ENCODE results near the gene TRPM6.

The TRPM6 gene

DNA sequence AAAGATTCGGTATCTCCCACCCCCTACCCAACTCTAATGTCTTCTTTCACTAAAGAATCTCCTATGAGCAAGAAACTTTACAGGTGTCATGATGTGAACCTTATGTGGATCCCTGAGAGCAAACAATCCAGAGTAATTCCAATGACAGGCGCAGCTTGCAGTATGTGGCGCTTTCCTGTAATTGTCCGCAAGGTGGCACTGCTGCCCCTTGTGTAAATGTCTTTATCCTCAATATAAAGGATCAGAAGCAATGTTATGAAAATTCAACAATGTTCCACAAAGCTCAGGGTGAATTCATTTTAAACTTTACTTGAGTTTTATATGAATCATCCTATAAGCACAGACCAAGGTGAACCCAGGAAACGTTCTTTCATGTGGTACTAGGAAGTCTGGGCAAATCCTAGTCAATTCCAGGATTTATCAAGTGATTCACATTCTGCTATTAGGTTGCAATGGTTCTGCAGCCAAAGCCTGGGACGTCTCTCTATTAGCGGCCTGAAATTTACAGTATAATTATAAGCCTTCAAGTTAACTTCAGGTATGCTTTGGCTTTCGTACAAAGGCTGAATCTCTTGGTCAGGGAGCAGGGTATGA lies 113.7 kb downstream of the TRPM6 start:
- peak; percentile 65 for DNase-seq (ENCODE audit: low spot score)

DNA sequence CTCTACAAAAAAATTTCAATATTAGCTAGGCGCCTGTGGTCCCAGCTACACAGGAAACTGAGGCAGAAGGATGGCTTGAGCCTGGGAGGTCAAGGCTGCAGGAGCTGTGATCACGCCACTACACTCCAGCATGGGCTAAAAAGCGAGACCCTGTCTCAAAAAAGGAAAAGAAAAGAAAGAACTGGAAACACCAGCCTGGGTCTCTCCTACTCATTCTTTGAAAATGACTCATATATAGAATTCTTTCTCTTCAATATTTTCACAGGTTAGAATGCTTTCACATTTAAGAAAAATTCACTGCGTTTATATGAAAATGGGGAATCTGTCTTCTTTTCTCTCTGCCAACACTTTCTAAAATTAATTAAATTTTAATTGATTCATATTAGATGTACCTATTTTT lies 115.6 kb downstream of the TRPM6 start:
- no peak for DNase-seq (ENCODE audit: low spot score)

GRCh38 chr9:74771672-74772071 lies 116.0 kb downstream of the TRPM6 start:
- DNase-seq (ENCODE audit: low spot score), result no peak

GRCh38 chr9:74771262-74771585 lies 116.5 kb downstream of the TRPM6 start:
- no peak for DNase-seq (ENCODE audit: low spot score)

- peak; percentile 82 for DNase-seq (ENCODE audit: low spot score)
Observed at GRCh38 chr9:74770508-74771261, 117.0 kb downstream of the TRPM6 start.

DNA sequence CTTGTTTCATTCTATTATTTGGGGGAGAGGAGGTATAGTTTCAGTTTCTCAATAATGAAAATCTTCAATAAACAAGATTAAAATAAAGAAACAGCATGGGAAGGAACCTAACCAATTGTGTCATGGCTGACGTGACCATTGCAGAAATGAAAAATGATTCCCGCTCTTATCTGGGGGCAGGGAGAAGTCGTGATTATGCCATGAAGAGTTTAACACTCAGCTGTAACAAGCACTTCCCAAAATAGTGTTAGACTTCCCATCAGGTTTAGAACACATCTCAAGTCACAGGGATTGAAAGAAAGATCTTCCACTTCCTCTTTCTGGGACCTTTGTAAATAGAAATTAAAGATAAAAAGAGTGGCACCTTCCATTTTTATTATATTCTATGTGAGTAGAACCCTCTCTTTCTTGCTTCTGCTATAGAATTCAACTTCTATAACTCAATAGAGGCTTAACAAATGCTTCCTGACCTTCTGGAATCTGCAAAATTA lies 122.2 kb downstream of the TRPM6 start:
- DNase-seq (ENCODE audit: low spot score), result no peak

GRCh38 chr9:74762950-74763349 lies 124.8 kb downstream of the TRPM6 start:
- no peak for DNase-seq (ENCODE audit: low spot score)

- no peak for DNase-seq (ENCODE audit: low spot score)
Observed at GRCh38 chr9:74760031-74760700, 127.6 kb downstream of the TRPM6 start.

- DNase-seq (ENCODE audit: low spot score), result no peak
Observed at GRCh38 chr9:74755999-74756398, 131.7 kb downstream of the TRPM6 start.

DNA sequence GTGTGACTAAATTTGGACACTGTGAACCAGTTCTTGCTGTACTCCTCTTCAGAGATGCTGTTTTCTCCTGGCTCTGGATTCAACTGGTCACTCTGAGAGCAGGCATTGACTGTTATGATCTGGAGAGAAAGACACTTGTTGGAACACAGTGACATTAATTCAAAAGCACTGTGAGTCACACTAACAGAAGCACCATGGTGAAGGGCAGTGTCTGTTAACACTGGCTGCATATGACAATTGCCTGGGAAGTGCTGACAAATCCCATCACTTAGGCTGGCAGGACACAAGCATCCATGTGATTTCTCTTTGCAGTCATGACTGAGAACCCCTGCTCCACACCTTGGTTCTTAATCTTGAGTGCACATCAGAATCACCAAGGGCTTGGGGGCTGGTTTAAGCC lies 132.4 kb downstream of the TRPM6 start:
- DNase-seq (ENCODE audit: low spot score), result no peak

- DNase-seq (ENCODE audit: low spot score), result no peak
Observed at GRCh38 chr9:74753650-74754049, 134.1 kb downstream of the TRPM6 start.

- DNase-seq (ENCODE audit: low spot score), result no peak
Observed at GRCh38 chr9:74748966-74749365, 138.8 kb downstream of the TRPM6 start.

DNA sequence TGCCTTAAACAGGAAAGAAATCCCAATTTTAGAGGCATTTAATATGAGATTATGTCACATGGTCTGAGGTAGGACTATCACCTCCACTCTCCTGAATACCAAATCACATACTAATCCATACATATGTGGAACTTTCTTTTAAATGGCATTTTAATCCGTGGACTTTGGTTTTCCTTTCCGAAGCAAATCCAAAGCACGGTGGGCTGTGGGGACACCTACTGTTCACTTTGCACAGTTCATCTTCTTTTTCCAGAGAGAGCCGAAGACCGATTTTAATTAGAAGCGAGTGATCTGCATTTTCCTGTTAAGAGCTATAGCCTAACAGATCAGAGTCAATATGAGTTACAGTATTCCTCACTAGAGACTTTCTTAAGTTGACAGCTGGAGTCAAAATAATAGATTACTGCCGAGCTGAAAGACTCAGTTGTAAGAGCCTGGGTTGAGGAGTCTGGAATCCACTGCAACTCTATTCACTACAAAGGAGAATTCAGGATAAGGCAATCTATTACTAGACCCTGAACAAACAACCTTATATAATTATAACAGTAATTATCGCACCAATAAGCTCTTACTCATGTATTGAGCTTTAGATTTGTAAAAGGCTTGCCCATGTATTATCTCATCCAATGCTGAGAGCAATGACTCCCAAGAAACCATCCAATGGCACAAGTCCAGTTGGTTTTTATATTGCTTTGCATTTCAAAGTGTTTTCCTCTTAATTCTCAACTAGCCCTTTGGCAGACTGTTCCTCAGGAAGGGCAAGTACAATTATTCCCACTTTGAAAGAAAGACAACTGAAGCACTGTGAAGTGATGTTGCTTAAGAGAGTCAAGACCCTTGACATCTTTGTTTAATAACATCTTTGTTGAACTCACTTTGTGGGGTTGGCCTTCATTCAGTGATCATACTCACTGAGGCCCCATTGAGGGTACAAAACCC lies 144.7 kb downstream of the TRPM6 start:
- peak; percentile 29 for DNase-seq (ENCODE audit: low spot score)

GRCh38 chr9:74742191-74742790 lies 145.4 kb downstream of the TRPM6 start:
- no peak for DNase-seq (ENCODE audit: low spot score)

DNA sequence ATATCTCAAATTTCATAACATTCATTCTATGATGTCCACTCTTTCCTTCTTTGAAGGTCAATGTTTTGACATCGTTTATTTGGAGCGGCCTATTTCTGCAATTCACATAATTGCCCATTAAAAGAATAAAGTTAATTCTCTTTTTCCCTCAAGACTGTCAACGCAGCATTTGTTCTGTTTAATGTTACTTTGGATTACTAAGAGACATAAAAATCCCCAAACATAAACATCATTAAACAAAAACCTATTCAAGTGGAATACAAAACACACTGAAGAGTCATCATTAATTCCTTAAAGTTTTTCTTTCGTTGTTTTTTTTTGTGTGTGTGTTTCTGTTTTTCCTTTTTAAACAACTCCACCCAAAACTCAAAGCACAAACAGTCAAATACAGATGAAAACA lies 151.1 kb downstream of the TRPM6 start:
- DNase-seq (ENCODE audit: low spot score), result no peak

DNA sequence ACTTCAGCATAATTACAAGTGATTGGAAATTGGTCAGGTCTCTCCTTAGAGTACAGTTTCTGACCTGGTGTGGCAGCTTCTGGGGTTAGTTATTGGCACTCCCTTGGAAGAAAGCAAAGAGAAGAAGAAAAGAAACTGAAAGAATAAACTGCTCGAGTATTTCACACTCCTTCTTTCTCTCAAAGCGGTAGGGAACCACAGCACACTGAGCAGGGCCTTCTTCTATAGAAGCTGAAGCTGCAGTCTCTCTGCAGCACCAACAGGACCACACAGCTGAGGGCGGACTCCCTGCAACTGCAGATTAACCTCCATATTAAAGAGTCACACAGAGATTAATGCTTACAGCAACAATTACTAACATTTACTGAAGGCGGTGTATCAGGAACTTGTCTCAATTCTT lies 152.0 kb downstream of the TRPM6 start:
- no peak for DNase-seq (ENCODE audit: low spot score)

DNA sequence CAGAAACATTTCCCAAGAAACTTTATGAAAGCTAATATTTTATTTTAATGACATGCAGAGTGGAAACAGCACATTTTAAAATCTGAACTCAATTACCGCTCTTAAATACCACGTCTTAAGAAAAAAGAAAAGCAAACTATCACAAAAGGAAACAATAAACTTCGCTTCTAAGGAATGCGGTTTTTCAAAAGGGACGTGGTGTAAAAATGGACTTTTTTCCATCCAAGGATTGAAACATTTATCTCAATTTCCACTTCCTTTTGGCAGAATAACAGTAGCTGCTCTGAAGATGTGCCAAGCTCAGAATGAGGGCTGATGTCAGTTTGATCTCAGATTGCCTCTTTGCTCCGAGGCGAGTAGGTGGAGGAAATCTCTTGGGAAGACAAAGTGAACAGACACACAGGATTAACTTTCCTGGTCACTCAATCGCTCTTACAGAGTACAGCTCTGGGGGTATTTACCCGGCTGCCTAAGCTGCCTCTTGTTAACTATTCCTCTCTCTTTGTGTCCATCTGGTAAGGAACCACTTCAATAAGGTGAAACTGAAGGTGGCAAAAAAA lies 158.5 kb downstream of the TRPM6 start:
- no peak for DNase-seq (ENCODE audit: low spot score)

DNA sequence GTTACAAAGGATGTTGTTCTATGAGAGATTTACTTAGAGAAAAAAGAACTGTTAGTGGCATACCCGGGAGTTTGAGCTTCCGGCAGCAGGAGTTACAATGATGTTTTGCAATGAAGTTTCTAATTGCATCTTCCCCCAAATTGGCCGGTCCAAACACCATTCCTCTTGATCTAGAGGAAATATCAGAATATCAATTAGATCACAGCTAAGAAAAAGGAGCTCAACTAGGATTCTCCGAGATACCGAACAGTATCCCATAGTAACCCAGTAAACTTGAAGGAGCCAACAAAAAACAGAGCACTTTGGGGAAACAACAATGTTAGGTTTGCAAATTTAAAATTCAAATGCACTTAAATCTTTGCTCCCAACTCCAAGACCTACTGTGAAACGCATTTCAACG lies 159.5 kb downstream of the TRPM6 start:
- no peak for DNase-seq (ENCODE audit: low spot score)

DNA sequence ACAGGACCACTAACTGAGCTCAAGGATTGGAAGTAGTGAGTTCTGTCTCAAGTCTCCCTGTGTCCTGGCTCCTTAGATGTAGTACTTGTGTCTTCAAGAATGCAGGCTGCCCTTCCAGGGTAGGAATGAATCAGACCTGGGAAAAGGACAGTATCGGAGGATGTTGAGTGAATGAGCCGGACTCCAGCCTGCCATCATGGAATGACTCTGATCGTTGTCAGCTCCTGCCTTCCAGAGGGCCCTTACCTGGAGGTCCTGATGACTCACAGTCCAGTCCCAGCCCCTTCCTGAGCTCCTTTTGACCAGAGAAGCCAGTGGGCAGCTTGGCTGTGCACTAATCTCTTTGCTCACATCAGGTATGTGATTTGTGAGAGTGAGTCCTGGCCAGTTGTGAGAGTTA lies 161.1 kb downstream of the TRPM6 start:
- no peak for DNase-seq (ENCODE audit: low spot score)

GRCh38 chr9:74724317-74724716 lies 163.4 kb downstream of the TRPM6 start:
- DNase-seq (ENCODE audit: low spot score), result no peak

All from iPS-NIHi11 (cell line).